Ectodermal cell (in vitro differentiated cells): Measurements from ENCODE around the gene STX18.
"Not testable (repeated sequence)": the region's sequence is repeated elsewhere in the genome, so short reads cannot be mapped to it uniquely, and the experiment has no call there.

Experiments
- H3K27ac ChIP-seq: 2 replicates; pipeline ENCODE4 v1.7.0; 2013; ENCODE audit warnings: mild to moderate bottlenecking, low read depth, low read length; ENCODE audit not compliant: insufficient read depth, poor library complexity, severe bottlenecking
- H3K27me3 ChIP-seq: 2 replicates; pipeline ENCODE4 v1.7.0; 2013; ENCODE audit warnings: mild to moderate bottlenecking, low read length; ENCODE audit not compliant: insufficient read depth, control insufficient read depth, poor library complexity, severe bottlenecking
- H3K36me3 ChIP-seq: one replicate; pipeline ENCODE4 v1.7.0; 2013; ENCODE audit warnings: low read length; ENCODE audit not compliant: control insufficient read depth, insufficient read depth
- H3K4me1 ChIP-seq: one replicate; pipeline ENCODE4 v1.7.0; 2013; ENCODE audit warnings: low read length; ENCODE audit not compliant: control insufficient read depth, insufficient read depth
- H3K4me3 ChIP-seq: 2 replicates; pipeline ENCODE4 v1.7.0; 2013; ENCODE audit warnings: low read depth, low read length, control low read depth; ENCODE audit not compliant: insufficient read depth
- H3K9me3 ChIP-seq: 2 replicates; pipeline ENCODE4 v1.7.0; 2013; ENCODE audit warnings: mild to moderate bottlenecking, low read length, moderate library complexity; ENCODE audit not compliant: control insufficient read depth
- WGBS, 2 experiments: methylation state at CpG; one replicate each; pipeline ENCODE4 v1.1.7; 2013; ENCODE audit warnings: missing lambda C conversion rate in 2 of 2; 5-methylcytosine and 5-hydroxymethylcytosine counted together

Gene STX18

DNA sequence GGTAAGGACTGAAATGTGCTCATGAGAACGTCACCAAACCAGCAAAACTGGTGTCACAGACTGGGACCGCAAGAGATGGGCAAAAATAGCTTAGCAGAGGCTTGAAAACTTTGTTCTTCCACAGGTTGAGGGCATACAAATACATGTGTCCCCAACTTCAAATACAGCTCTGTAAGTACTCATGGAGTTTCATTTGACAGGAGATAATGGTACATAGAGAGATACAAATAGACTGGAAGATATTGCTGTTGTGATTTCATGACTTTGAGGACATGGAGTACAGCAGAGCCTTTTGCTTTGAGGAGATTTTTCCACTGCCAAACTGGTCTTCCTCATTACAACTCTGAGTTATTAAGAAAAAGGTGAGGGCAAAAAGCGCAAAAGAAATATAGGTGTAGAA, 70.7 kb downstream of the STX18 start:
- Histone ChIP-seq H3K36me3 (peaks cover 3% of the 10 kb centered on the region), H3K27me3 (no peaks in the 10 kb centered on the region), H3K4me3 (no peak overlapping the region), H3K9me3 (no peaks in the 10 kb centered on the region), H3K4me1 (no peaks in the 10 kb centered on the region), H3K27ac (no peak overlapping the region)
- 98 to 99% methylated on average over 2 to 3 of the region's 3 CpGs for WGBS, 2 experiments

DNA sequence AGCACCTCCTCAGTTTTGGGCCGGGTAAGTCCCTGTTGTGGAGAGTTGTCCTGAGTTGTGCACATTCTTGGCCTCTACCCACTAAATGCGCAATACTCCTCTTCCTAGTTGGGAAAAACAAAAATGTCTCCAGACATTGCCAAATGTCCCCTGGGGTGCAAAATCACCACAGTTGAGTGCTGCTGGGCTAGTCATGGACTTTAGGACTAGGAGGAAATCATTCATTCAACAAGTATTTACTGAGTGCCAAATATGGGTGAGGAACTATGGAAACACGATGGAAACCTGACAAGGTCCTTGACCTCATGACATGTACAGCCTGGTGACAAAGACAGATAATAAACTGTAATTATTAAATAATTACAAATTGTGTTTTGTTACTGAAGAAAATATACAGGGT, 71.6 kb downstream of the STX18 start:
- Histone ChIP-seq H3K4me1 (no peaks in the 10 kb centered on the region), H3K36me3 (peaks cover 6% of the 10 kb centered on the region), H3K4me3 (no peak overlapping the region), H3K27ac (no peak overlapping the region), H3K27me3 (no peaks in the 10 kb centered on the region), H3K9me3 (no peaks in the 10 kb centered on the region)
- WGBS, 2 experiments, result 100% methylated on average over 3 of the region's 3 CpGs

DNA sequence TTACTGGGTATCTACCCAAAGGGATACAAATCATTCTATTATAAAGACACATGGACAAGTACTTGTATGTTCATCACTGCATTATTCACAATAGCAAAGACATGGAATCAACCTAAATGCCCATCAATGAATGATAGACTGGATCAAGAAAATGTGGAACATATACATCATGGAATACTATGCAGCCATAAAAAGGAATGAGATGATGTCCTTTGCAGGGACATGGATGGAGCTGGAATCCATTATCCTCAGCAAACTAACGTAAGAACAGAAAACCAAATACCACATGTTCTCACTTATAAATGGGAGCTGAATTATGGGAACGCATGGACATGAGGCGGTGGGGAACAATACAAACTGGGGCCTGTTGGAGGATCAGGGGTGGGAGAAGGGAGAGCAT, 76.6 kb downstream of the STX18 start:
- H3K4me3 ChIP-seq, H3K27me3 ChIP-seq, H3K4me1 ChIP-seq, H3K36me3 ChIP-seq, H3K9me3 ChIP-seq, H3K27ac ChIP-seq: not testable (repeated sequence)
- WGBS, 2 experiments, result 93 to 95% methylated on average over 3 of the region's 3 CpGs

DNA sequence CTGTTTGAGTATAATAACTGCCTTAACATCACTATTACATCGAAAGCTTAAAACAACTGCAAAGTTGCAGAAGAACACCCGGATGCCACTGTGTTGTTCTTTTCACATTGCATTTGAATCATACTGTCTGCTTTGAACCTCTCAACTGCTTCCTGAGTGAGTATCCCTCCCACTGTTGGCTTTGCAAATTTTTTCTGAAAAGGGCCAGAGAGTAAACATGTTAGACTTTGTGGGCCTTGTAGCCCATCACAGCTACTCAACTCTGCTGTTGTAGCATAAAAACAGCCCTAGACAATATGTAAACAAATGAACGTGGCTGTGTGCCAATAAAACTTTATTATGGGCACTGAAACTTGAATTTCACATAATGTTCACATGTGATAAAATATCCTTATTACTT, 78.9 kb downstream of the STX18 start:
- Histone ChIP-seq H3K36me3 (peaks cover 8% of the 10 kb centered on the region), H3K4me1 (no peaks in the 10 kb centered on the region), H3K4me3 (no peak overlapping the region), H3K9me3 (no peaks in the 10 kb centered on the region), H3K27me3 (no peaks in the 10 kb centered on the region), H3K27ac (no peak overlapping the region)
- WGBS, 2 experiments, result 54 to 56% methylated on average over 2 to 3 of the region's 3 CpGs

DNA sequence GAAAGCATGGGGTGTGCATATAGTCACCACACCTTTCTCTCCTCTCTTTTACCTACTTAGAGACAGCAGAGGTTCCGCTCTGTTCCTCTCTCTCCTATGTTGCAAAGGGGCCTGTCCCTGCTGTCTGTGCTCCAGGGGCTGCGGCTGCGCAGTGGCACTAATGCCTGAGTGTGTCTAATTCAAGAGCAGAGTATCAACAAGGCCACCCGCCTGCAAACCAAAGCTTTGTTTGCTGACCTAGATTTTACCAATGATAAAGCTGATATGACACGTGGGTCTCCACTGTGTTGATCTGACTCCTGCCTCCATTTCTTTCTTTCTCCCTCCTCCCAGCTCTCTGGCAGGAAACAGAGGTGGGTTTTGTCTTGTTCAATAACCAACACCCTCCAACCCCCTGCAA, 80.0 kb downstream of the STX18 start:
- H3K36me3 ChIP-seq, result peaks cover 10% of the 10 kb centered on the region
- H3K27ac ChIP-seq, result no peak overlapping the region
- WGBS, 2 experiments, result 87 to 92% methylated on average over 5 of the region's 5 CpGs

DNA sequence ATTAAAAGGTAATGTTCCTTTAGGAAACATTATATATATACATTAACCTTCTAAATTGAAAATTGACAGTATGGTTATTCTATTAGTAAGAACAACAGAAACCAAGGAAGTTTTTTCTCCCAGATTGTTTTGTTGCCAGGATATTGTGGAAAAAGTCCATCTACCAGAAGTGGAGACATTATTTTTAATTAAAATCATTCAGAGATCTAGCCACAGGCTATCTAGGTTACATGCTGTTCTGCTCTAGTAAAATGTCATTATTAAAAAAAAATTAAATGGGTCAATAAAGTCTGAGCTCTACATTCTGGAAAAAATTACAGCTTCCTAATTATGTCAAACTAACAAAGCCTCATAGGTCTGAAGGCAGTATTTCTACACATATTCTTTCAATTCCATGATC, 80.7 kb downstream of the STX18 start:
- H3K4me1 ChIP-seq, result no peaks in the 10 kb centered on the region
- H3K36me3 ChIP-seq, result peaks cover 17% of the 10 kb centered on the region
- H3K9me3 ChIP-seq, result no peaks in the 10 kb centered on the region
- H3K27me3 ChIP-seq, result no peaks in the 10 kb centered on the region
- no peak overlapping the region for H3K27ac ChIP-seq
- H3K4me3 ChIP-seq, result no peak overlapping the region

More for the DNA sequence above, 80.0 kb downstream of the STX18 start:
- Histone ChIP-seq H3K4me3 (no peak overlapping the region), H3K4me1 (no peaks in the 10 kb centered on the region), H3K9me3 (no peaks in the 10 kb centered on the region), H3K27me3 (no peaks in the 10 kb centered on the region)

DNA sequence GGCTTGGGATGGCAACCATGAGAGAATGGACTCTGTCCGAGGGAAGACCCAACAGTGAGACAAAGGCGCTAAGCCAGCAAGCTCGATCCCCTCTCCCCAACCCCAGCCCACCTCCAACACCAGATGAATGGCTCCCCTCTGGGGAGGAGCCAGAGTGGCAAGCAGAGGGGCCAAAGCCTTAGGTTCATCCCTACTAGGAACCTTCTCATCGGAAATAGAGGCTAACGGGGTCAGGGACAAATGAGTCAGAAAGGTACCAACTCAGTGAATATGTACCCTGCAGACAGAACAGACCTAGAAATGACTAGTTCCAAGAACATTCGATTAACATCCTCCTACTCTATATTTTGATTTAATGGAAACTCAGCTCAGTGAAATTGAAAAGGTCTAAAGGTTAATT, 81.1 kb downstream of the STX18 start:
- H3K4me3 ChIP-seq, result no peak overlapping the region
- H3K4me1 ChIP-seq, result no peaks in the 10 kb centered on the region
- WGBS, 2 experiments, result 90 to 93% methylated on average over 5 to 6 of the region's 6 CpGs
- no peaks in the 10 kb centered on the region for H3K27me3 ChIP-seq
- H3K27ac ChIP-seq, result no peak overlapping the region
- H3K36me3 ChIP-seq, result peaks cover 20% of the 10 kb centered on the region
- H3K9me3 ChIP-seq, result no peaks in the 10 kb centered on the region

DNA sequence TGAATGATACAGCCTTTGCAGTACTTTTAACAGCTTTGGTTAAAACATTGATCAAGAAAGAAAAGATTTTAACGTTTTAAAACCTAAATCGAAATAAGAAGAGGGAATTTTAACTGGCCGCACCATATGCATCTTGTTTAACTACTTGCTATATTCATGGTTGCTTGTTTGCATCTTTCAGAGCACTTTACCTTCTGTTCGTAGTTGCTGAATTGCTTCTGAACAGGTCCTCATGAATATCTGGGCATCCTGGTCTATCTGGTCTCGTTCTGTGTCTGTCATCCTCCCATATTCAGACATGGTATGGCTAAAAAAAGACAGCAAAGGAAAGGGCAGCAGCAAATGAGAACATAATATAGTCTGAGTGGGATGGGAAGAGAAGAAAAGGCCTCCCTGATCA, 82.7 kb downstream of the STX18 start:
- H3K27ac ChIP-seq, result no peak overlapping the region
- peaks cover 23% of the 10 kb centered on the region for H3K36me3 ChIP-seq
- no peak overlapping the region for H3K4me3 ChIP-seq
- WGBS, 2 experiments, result 89 to 93% methylated on average over 5 of the region's 5 CpGs
- H3K4me1 ChIP-seq, result no peaks in the 10 kb centered on the region
- no peaks in the 10 kb centered on the region for H3K9me3 ChIP-seq
- no peaks in the 10 kb centered on the region for H3K27me3 ChIP-seq

DNA sequence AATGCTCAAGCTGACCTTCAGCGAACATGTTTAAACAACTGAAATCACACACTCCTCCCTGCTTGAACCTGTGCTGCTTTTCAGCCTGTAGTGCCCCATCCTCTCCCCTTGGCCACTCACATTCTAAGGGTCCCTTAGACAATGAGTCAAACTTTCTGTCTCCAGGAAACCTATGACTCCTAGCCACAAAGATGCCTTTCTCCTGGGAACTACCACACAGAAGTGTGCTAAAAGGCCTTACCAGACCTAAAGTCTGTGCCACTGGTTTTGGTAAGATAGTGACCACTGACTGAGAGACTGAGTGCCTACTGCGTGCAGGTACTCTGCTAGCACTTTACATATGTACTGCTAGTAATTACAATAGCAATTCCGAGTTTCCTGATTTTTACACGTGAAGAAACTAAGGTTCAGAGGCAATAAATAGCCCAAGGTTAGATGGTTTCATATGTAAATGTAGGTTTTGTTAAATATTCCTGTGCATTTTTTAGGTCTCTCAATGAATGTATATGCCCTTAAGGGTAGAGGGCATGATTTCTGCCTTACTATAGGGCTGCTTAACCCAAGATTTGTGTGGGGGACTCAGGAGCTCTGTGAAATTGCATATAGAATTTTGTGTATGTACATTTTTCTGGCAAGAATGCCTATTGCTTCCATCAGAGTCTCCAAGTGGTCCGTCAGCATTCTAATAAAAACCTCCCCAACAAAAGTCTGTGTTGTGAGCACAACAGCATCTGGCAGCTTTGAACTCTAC, 83.9 kb downstream of the STX18 start:
- Histone ChIP-seq H3K36me3 (peaks cover 23% of the 10 kb centered on the region), H3K9me3 (no peaks in the 10 kb centered on the region), H3K4me1 (no peaks in the 10 kb centered on the region), H3K27me3 (no peaks in the 10 kb centered on the region), H3K4me3 (no peak overlapping the region), H3K27ac (no peak overlapping the region)
- 51 to 52% methylated on average over 5 of the region's 5 CpGs for WGBS, 2 experiments

DNA sequence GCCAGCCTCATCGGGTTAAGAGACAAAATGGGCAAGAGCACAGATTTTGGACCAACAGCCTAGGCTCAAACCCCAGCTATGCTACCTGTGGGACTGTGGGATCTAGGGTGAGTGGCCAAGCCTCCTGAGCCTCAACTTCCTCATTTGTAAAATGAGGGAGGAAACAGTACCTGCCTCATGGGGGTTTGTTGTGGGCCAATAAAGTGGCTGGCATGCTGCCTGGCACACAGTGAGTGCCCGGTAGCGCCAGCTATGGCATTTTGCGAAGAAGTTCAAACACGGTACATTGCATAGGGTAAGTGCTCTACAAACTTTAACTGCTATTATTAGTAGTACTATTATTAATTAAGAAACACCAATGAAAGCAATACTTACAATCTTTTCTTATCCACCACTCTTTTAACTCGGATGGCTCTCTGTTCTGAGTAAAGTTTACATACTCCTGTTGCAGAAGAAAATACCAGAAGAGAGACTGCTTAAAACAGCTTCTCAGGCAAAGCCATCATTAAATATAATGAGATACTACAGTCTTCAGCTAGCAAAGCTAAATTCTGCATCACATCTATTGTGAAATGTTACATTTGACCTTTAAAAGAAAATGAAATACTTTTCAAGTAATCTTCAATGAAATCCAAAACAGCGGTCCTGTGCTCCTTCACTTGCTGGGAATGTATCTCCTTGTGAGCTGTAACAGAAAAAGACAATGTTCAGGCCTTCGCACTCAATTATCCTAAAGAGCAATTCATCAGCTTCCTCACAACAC, 84.9 kb downstream of the STX18 start:
- Histone ChIP-seq H3K27me3 (no peaks in the 10 kb centered on the region), H3K4me3 (no peak overlapping the region), H3K9me3 (no peaks in the 10 kb centered on the region), H3K27ac (no peak overlapping the region), H3K36me3 (peaks cover 23% of the 10 kb centered on the region), H3K4me1 (no peaks in the 10 kb centered on the region)
- 93 to 97% methylated on average over 7 to 8 of the region's 8 CpGs for WGBS, 2 experiments
